Central memory CD8-positive, alpha-beta T cell (primary cell): ENCODE data around the gene LDLRAD3.
A peak's percentile ranks its signal among the peaks of the same experiment; 100 is the strongest.

Experiments used
- ATAC-seq: fragments of 150-1000 bp; cut with Tn5 transposase; replicated peaks from 2 replicates; pipeline ENCODE4 v1.10.0; 2022; ENCODE audit warnings: mild to moderate bottlenecking, moderate FRiP score, moderate number of reproducible peaks; ENCODE audit not compliant: poor library complexity, severe bottlenecking; ENCODE audit errors: extremely low read depth
- DNase-seq, 2 donors: peaks; one replicate each; pipeline ENCODE4 v3.0.0; 2021; ENCODE audit warnings: low spot score in 2 of 2
- H3K27ac Mint-ChIP-seq: one replicate; pipeline ENCODE4 v1.8.0; 2022; ENCODE audit warnings: low read depth, mild to moderate bottlenecking, moderate library complexity, mixed read lengths
- H3K27me3 Mint-ChIP-seq: one replicate; pipeline ENCODE4 v1.8.0; 2022; ENCODE audit warnings: mixed read lengths
- H3K36me3 Mint-ChIP-seq: one replicate; pipeline ENCODE4 v1.8.0; 2022; ENCODE audit warnings: mild to moderate bottlenecking, moderate library complexity, mixed read lengths; ENCODE audit not compliant: insufficient read depth
- H3K4me1 Mint-ChIP-seq: one replicate; pipeline ENCODE4 v1.8.0; 2022; ENCODE audit warnings: mixed read lengths
- H3K4me3 Mint-ChIP-seq: one replicate; pipeline ENCODE4 v1.8.0; 2022; ENCODE audit warnings: mild to moderate bottlenecking, moderate library complexity, mixed read lengths
- H3K9me3 Mint-ChIP-seq: one replicate; pipeline ENCODE4 v1.8.0; 2022; ENCODE audit warnings: mixed read lengths

LDLRAD3 gene

DNA sequence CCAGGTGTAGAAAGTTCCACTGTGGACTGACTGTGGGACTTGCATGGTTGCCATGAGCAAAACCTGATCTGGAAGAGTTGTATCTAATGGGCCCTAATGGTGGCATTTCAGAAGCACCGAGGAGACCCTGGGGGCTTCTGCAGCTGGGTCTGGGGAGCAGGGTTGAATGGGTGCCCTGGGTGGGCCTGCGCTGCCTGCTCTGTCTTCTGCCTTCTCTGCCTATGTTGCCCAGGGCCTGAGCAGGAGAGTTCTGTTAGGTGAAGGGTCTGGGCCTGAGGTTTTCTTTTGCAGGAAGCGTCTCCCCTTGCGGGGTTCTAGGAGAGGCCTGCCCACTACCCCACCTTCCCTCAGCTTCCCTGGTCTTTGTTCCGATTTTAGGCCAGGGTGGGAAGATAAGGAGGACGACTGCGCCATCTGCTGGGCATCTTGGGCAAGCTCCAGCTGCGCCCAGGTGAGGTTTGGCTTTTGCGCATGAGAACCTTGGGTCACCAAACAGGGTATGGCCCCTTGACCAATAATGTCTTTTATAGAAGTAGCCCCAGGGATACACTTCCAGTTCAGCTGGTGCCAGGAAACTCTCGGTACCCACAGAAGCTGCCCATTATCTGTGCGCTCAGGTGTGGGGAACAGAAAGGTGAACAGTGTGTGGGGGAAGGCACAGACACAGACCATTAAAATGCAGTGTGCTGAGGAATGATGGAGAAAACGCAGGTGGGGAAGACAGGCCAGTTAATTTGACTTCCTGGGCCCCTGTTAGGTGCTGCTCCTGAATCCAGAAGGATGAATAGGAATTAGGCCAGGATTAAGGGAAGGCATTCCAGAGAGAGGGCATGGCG, 322.1 kb downstream of the LDLRAD3 start:
- Mint-ChIP-seq H3K27me3 (peaks cover 32% of the 10 kb centered on the region), H3K9me3 (no peaks in the 10 kb centered on the region), H3K36me3 (peaks cover 3% of the 10 kb centered on the region), H3K4me3 (no peak overlapping the region), H3K4me1 (no peaks in the 10 kb centered on the region), H3K27ac (no peak overlapping the region)
- ATAC-seq (no peak), DNase-seq (peak; percentile 25 to 29)

DNA sequence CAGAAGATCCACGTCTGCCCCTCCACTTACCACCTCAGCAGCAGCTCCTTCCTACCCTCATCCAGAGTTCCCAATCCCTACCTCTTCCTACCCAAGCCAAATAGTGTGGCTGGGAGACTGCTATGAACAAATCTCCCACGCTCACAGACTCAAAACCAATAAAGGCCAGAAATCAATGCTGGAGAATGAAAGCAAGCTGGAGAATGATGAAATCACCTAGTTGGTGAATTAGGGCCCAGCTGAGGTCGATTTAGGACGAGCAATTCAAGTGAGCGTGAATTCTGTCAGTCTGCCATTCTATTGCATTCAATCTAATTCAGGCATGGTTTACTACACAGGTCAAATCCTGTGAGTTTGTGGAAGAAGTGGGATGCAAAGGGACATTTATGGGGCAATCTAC, 322.9 kb downstream of the LDLRAD3 start:
- no peak overlapping the region for H3K4me3 Mint-ChIP-seq
- no peak overlapping the region for H3K27ac Mint-ChIP-seq
- no peaks in the 10 kb centered on the region for H3K4me1 Mint-ChIP-seq
- no peak for ATAC-seq
- H3K36me3 Mint-ChIP-seq: peaks cover 3% of the 10 kb centered on the region
- DNase-seq: no peak
- no peaks in the 10 kb centered on the region for H3K9me3 Mint-ChIP-seq
- H3K27me3 Mint-ChIP-seq: peaks cover 25% of the 10 kb centered on the region

- no peaks in the 10 kb centered on the region for H3K4me1 Mint-ChIP-seq
- H3K4me3 Mint-ChIP-seq: no peak overlapping the region
- H3K9me3 Mint-ChIP-seq: no peaks in the 10 kb centered on the region
- DNase-seq: no peak
- H3K27ac Mint-ChIP-seq: no peak overlapping the region
- ATAC-seq: no peak
- H3K27me3 Mint-ChIP-seq: peaks cover 13% of the 10 kb centered on the region
- peaks cover 10% of the 10 kb centered on the region for H3K36me3 Mint-ChIP-seq
Observed at GRCh38 chr11:36268337-36268985, 324.6 kb downstream of the LDLRAD3 start.

DNA sequence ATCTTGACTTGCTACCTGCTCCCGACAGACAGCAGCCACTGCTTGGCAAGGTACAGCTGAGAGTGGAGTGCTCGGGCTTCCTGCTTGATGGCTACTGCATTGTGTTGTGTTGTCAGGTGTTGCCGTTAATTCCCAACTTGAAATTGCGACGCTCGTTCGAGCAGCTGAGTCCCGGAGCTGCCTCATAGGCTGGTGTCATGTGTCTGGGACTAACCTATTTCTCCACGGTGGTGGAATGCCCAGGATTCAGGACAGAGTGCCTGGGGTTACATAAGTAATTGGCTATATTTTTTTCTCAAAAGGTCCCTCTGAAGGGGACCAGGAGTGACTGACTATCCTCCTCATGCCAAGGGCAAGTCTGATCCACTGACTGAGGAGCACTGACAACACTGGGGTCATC, 326.8 kb downstream of the LDLRAD3 start:
- DNase-seq: no peak
- no peak for ATAC-seq
- no peaks in the 10 kb centered on the region for H3K27me3 Mint-ChIP-seq
- H3K27ac Mint-ChIP-seq: no peak overlapping the region
- no peaks in the 10 kb centered on the region for H3K4me1 Mint-ChIP-seq
- H3K9me3 Mint-ChIP-seq: no peaks in the 10 kb centered on the region
- no peak overlapping the region for H3K4me3 Mint-ChIP-seq
- peaks cover 25% of the 10 kb centered on the region for H3K36me3 Mint-ChIP-seq

- ATAC-seq (no peak), DNase-seq (no peak)
- Mint-ChIP-seq H3K36me3 (peaks cover 31% of the 10 kb centered on the region), H3K27ac (no peak overlapping the region), H3K27me3 (no peaks in the 10 kb centered on the region), H3K9me3 (no peaks in the 10 kb centered on the region), H3K4me1 (no peaks in the 10 kb centered on the region), H3K4me3 (no peak overlapping the region)
Observed at GRCh38 chr11:36271794-36272407, 328.0 kb downstream of the LDLRAD3 start.

GRCh38 chr11:36273110-36273509, 329.2 kb downstream of the LDLRAD3 start:
- no peak for ATAC-seq
- no peaks in the 10 kb centered on the region for H3K27me3 Mint-ChIP-seq
- H3K9me3 Mint-ChIP-seq: no peaks in the 10 kb centered on the region
- H3K36me3 Mint-ChIP-seq: peaks cover 39% of the 10 kb centered on the region
- DNase-seq: no peak
- H3K4me3 Mint-ChIP-seq: no peak overlapping the region
- H3K27ac Mint-ChIP-seq: peak overlapping the region; percentile 51
- H3K4me1 Mint-ChIP-seq: no peaks in the 10 kb centered on the region

DNA sequence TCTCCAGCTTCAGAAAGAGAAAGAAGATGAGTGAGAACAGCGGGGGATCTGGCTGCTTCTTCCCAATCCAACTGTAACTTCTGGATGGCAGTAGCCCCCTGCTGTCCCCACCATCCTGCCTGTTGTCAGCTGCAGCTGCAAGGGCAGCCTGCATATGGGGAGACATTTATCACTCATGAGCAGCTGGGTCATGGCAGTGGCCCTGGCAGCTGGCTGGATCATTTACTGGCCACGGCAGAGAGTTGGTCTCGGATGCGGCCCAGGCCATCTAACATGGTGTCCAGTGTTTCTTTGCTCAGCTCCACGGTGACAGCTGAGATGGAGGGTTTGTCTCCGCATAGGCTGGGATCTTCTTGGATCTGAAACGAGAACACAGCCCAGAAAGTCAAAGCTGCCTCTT, 330.6 kb downstream of the LDLRAD3 start:
- no peaks in the 10 kb centered on the region for H3K4me1 Mint-ChIP-seq
- no peak for ATAC-seq
- DNase-seq: no peak
- H3K27ac Mint-ChIP-seq: no peak overlapping the region
- no peaks in the 10 kb centered on the region for H3K9me3 Mint-ChIP-seq
- H3K27me3 Mint-ChIP-seq: no peaks in the 10 kb centered on the region
- H3K4me3 Mint-ChIP-seq: no peak overlapping the region
- peaks cover 41% of the 10 kb centered on the region for H3K36me3 Mint-ChIP-seq

DNA sequence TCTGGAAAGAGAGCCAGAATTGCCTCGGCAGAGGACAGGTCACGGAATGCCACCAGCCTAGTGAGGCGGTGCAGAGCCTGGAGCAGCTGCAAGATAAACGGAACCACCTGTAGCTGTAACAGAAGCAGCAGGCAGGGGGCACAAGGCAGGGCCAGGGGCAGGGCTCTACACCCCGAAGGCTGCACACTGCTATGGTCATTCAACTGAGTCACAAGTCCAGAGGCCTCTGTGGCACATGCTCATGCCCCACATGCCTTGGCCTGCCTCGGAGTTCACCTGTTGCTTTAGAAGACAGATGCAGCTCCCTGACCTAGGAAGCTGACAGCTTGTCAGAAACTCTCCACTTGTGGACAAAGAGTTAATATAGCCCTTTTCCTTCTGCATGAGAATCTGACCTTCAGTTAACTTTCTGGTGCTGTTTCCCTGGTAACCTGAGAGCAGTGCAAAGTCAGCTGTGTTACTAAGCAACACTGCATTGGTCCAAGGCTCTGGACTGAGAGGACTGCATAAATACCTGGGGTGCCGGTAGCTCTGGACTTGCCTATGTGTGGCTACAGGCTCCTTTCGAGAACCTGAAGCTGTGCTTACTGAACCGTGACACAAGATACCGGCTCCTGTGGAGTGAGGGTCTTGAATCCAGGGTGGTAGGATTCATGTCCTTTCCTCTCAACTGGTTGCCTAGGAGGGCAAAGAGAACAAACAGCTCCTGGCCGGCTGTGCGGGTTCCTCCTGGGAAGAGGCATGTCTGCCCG, 334.8 kb downstream of the LDLRAD3 start:
- peaks cover 6% of the 10 kb centered on the region for H3K9me3 Mint-ChIP-seq
- H3K4me1 Mint-ChIP-seq: peaks cover 22% of the 10 kb centered on the region
- no peak overlapping the region for H3K4me3 Mint-ChIP-seq
- ATAC-seq (no peak), DNase-seq (no peak)
- H3K27ac Mint-ChIP-seq: no peak overlapping the region
- no peaks in the 10 kb centered on the region for H3K27me3 Mint-ChIP-seq
- H3K36me3 Mint-ChIP-seq: peaks cover 37% of the 10 kb centered on the region

DNA sequence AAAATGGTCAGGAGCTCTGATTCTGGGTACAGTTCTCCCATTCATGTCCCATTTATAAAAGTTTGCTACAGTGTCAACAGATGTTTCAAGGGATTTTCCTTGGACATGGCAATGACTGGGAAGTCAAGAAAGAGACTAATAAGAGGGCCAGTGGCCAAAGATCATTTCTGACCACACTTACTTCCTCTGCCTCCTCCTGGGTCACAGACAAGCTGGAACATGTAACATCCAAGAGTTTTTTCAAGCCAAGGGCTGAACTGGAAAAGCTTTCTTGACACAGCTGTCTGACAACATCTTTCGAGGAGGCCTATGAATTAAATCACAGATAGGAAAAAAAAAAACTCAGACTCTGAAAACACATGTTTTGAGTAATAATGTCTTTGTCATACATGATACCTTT, 336.7 kb downstream of the LDLRAD3 start:
- Mint-ChIP-seq H3K27me3 (no peaks in the 10 kb centered on the region), H3K9me3 (peaks cover 6% of the 10 kb centered on the region), H3K36me3 (peaks cover 25% of the 10 kb centered on the region), H3K4me1 (peaks cover 39% of the 10 kb centered on the region), H3K4me3 (no peak overlapping the region), H3K27ac (no peak overlapping the region)
- DNase-seq: no peak
- ATAC-seq: no peak
